Neutrophil (primary cell): Measurements from ENCODE around the gene KCNQ1.

Experiments used
- H3K27ac ChIP-seq: fragments of 200-600 bp; sonication (generic); 2 replicates; pipeline ENCODE4 v1.5.1; 2016; ENCODE audit warnings: mild to moderate bottlenecking, moderate library complexity
- H3K27me3 ChIP-seq: fragments of 200-600 bp; sonication (generic); 2 replicates; pipeline ENCODE4 v1.6.0; 2016; ENCODE audit warnings: mild to moderate bottlenecking
- H3K36me3 ChIP-seq: fragments of 200-600 bp; sonication (generic); 2 replicates; pipeline ENCODE4 v1.5.1; 2017
- H3K4me1 ChIP-seq, 2 experiments: fragments of 200-600 bp in 1 of 2; sonication (generic) in 1 of 2; 1 replicate in 1 of 2; 2 replicates in 1 of 2; pipeline versions ENCODE4 v1.5.1 to v1.6.1; 2013 to 2016; ENCODE audit warnings: low read depth in 1 of 2, low read length in 1 of 2, mild to moderate bottlenecking in 1 of 2, moderate library complexity in 1 of 2; ENCODE audit not compliant: control insufficient read depth in 1 of 2, insufficient read depth in 1 of 2
- H3K4me3 ChIP-seq, 2 experiments: fragments of 200-600 bp in 1 of 2; sonication (generic) in 1 of 2; 1 replicate in 1 of 2; 2 replicates in 1 of 2; pipeline ENCODE4 v1.5.1; 2013 to 2016; ENCODE audit warnings: low read depth in 1 of 2, low read length in 1 of 2, mild to moderate bottlenecking in 1 of 2, moderate library complexity in 1 of 2
- H3K9me3 ChIP-seq: fragments of 200-600 bp; sonication (generic); 2 replicates; pipeline ENCODE4 v1.5.1; 2016
- TF ChIP-seq, protein P1 (sequence below): fragments of 200-600 bp; sonication (generic); IDR thresholded peaks from 2 replicates; pipeline ENCODE4 v1.5.1; 2016; ENCODE audit warnings: antibody characterized with exemption

Gene KCNQ1

DNA sequence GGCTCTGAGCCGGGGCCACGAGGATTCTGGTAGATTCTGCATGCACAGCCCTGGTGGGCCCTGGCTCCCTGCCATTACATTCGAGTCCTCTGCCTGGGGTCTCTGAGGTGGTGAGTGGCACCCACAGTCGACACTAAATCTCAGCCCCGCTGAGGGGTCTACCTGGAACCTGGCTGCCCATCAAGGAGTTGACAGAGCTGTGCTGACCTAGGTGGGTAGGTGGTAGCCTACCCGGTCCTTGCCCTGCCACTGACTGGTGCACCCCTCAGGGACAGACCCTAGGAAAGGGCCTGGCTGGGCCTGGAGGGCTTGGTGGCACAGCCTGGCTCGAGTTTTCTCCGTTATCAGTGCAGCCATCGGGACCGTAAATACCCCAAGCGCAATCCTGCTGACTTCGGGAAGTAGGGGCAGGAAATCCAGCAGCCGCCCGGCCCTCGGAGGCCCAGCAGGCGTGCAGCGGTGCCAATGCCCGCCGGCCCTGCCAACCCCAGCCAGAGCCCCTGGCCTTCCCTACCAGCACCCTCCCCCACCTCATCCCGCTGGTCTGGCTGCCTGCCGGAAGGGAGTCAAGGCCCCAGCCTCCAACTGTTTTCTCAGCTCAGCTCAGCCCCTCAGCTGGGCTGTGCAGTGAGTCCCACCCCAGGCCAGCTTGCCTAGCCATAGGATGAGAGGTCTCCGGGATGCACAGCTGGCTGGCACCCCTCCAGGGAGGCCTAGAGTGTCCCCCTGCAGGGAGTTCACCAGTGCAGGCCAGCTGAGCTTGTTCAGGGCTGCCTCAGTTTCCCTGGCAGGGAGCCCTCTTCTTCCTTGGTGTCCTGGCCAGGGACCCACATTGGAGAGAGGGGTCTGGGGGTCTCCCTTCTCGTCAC is 335.4 kb downstream of the KCNQ1 start:
- Histone ChIP-seq H3K36me3 (peaks cover 44% of the 10 kb centered on the region), H3K9me3 (no peaks in the 10 kb centered on the region), H3K4me1 (no peaks in the 10 kb centered on the region), H3K27me3 (peaks cover 56% of the 10 kb centered on the region), H3K4me3 (no peak overlapping the region), H3K27ac (no peak overlapping the region)
- TF ChIP-seq, protein P1, sequence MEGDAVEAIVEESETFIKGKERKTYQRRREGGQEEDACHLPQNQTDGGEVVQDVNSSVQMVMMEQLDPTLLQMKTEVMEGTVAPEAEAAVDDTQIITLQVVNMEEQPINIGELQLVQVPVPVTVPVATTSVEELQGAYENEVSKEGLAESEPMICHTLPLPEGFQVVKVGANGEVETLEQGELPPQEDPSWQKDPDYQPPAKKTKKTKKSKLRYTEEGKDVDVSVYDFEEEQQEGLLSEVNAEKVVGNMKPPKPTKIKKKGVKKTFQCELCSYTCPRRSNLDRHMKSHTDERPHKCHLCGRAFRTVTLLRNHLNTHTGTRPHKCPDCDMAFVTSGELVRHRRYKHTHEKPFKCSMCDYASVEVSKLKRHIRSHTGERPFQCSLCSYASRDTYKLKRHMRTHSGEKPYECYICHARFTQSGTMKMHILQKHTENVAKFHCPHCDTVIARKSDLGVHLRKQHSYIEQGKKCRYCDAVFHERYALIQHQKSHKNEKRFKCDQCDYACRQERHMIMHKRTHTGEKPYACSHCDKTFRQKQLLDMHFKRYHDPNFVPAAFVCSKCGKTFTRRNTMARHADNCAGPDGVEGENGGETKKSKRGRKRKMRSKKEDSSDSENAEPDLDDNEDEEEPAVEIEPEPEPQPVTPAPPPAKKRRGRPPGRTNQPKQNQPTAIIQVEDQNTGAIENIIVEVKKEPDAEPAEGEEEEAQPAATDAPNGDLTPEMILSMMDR, result no peak

DNA sequence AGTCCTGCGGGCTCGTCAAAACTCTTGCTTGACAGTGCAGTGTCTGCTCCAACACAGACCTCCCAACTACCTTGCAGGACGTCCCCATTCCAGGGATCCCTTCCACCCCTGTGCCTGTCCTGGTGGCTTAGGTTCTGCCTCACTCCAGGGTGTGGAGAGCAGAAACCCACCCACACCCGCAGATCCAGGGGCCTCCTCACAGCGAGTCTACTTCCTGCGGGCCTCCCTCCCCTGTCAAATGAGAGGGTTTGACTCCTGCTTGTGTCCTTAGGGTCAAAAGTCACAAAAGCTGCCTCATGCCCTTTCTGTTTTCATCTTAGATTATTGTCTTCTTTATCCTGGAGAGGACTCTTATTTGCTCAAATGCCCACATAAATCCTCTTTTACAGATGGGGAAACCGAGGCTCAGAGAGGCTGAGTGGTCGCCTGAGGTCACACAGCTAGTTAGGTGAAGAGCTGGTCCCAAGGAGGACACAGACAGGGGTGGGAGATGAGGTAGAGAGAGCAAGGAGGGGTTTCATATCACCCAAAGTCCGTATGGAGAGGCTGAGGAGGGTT is 336.1 kb downstream of the KCNQ1 start:
- peaks cover 56% of the 10 kb centered on the region for H3K27me3 ChIP-seq
- no peaks in the 10 kb centered on the region for H3K4me1 ChIP-seq
- TF ChIP-seq, protein P1, result no peak
- H3K9me3 ChIP-seq, result no peaks in the 10 kb centered on the region
- H3K4me3 ChIP-seq, result no peak overlapping the region
- H3K36me3 ChIP-seq, result peaks cover 37% of the 10 kb centered on the region
- no peak overlapping the region for H3K27ac ChIP-seq

DNA sequence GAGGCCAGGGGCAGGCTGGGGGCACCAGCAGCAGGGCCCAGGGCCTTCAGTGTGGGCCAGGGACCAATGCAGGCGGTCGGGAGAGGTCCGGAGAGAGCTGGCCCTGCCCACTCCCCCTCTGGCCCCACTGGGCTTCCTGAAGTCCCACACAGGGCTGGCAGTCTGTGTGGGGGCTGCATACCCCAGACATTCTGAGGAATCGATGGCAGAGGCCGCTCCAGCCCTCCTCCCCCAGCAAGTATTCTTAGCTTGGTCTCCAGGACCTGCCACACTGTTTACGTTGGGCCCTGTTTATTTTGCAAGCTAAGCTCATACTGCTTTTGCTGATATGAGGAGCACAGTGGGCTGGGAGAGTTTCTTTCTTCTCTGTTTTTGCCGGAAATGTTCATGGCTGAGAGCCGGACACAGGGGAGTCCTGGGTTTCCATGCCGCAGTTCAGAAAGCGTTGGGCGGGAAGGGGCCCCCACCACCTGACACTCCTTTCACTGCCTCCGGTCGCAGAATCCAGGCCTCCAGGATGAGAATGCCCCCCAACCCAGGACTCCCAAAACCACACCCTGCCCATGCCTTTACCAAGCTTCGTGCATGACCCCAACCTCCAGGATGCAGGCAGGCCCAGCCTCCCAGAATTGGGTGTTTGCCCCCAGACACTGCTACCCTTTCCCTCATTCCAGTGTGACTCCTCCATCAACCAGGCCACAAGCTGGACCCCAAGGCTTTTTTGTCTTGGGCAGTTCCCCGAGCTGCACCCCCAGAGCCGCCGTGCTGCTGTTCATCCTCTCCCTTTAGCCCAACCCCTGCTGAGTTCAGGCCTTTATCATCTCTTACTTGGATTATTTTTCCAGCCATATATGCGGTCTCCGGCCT is 336.8 kb downstream of the KCNQ1 start:
- TF ChIP-seq, protein P1, result no peak
- Histone ChIP-seq H3K4me3 (no peak overlapping the region), H3K27ac (no peak overlapping the region), H3K9me3 (no peaks in the 10 kb centered on the region), H3K27me3 (peaks cover 54% of the 10 kb centered on the region), H3K4me1 (no peaks in the 10 kb centered on the region), H3K36me3 (peaks cover 30% of the 10 kb centered on the region)

DNA sequence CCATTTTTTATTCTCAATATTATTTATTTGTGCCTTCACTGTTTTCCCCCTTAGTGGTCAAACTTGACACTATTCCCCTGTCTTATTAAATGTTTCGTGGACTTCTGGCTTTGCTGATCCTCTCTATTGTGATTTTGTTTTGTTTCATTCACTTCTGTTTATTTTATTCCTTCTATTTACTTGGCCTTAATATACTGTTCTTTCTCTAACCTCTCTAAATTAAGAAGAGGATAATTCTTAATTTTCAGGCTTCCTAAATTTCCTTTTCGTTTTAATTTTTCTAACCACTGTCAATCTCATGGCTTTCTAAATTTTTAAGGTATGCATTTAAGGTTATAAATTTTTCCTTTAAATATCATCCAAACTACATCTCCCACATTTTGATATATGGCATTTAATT is 338.0 kb downstream of the KCNQ1 start:
- Histone ChIP-seq H3K4me3 (no peak overlapping the region), H3K4me1 (no peaks in the 10 kb centered on the region), H3K27me3 (peaks cover 43% of the 10 kb centered on the region), H3K9me3 (no peaks in the 10 kb centered on the region), H3K27ac (no peak overlapping the region), H3K36me3 (peaks cover 23% of the 10 kb centered on the region)
- TF ChIP-seq, protein P1, result no peak

DNA sequence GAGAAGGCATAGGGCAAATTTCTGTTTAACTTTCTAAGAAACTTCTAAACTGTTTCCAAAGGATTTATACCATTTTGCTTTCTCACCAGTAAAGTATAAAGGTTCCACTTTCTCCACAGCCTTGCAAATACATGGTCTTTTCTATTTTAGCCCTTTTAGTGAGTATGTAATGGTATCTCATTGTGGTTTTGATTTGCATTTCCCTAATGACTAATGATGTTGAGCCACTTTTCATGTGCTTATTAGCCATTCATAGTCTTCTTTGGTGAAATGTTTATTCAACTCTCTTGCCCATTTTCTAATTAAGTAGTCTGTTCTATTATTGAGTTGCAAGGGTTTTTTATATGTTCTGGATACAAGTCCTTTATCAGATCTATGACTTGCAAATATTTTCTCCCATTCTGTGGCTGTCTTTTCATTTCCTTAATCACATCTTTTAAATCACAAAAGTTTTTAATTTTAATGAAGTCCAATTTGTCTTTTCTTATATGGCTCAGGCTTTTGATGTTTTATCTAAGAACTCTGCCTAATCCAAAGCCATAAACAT is 338.8 kb downstream of the KCNQ1 start:
- no peaks in the 10 kb centered on the region for H3K4me1 ChIP-seq
- TF ChIP-seq, protein P1, result no peak
- peaks cover 40% of the 10 kb centered on the region for H3K27me3 ChIP-seq
- H3K4me3 ChIP-seq, result no peak overlapping the region
- H3K36me3 ChIP-seq, result peaks cover 15% of the 10 kb centered on the region
- no peak overlapping the region for H3K27ac ChIP-seq
- no peaks in the 10 kb centered on the region for H3K9me3 ChIP-seq
